Panc1 (cell line): Measurements from ENCODE around the gene RAB6A. TPM values are rescaled to one million over a fixed set of nuclear protein-coding genes. Genes with fewer than 3 reads are reported as not detected.

Experiments
- ATAC-seq: fragments of 200-7000 bp; cut with Tn5 transposase; 2 replicates; pipeline ENCODE4 v1.9.1; 2020; ENCODE audit warnings: mild to moderate bottlenecking, moderate library complexity
- BruUV-seq: library from RNA; stranded (reverse); fragments of 400-500 nt; replicated peaks from 2 replicates; lab custom pipeline; 2021; lab: Mats Ljungman, UMichigan
- CTCF ChIA-PET: fragments of 300-600 bp; sonication (Branson Sonifier 250); formaldehyde crosslinking; loops from one replicate; lab custom pipeline; 2022; ENCODE audit warnings: antibody characterized with exemption; lab: Charles Lee
- POLR2A ChIA-PET: fragments of 300-600 bp; sonication (Branson Sonifier 250); formaldehyde crosslinking; loops from one replicate; lab custom pipeline; 2022; ENCODE audit warnings: antibody characterized with exemption; lab: Charles Lee
- DNase-seq: peaks from one replicate; pipeline ENCODE4 v3.0.0-alpha.2; 2010; ENCODE audit warnings: low read depth, low spot score
- H3K27ac ChIP-seq: 2 replicates; pipeline ENCODE4 v1.5.1; 2011; ENCODE audit warnings: mild to moderate bottlenecking, low read length, inconsistent platforms
- H3K27me3 ChIP-seq: fragments of 200-500 bp; sonication (Bioruptor generic); 2 replicates; pipeline ENCODE4 v1.6.0; 2014; ENCODE audit warnings: low read length, inconsistent platforms; ENCODE audit not compliant: control insufficient read depth, insufficient read depth
- H3K36me3 ChIP-seq: fragments of 200-500 bp; sonication (Bioruptor generic); 2 replicates; pipeline ENCODE4 v1.5.1; 2014; ENCODE audit warnings: inconsistent platforms, mild to moderate bottlenecking, low read length, moderate library complexity; ENCODE audit not compliant: control insufficient read depth, insufficient read depth
- H3K4me1 ChIP-seq: 2 replicates; pipeline ENCODE4 v1.5.1; 2011; ENCODE audit warnings: inconsistent platforms, mild to moderate bottlenecking, low read length, moderate library complexity; ENCODE audit not compliant: control insufficient read depth, insufficient read depth
- H3K4me3 ChIP-seq, 2 experiments: 2 replicates each; pipeline ENCODE4 v1.5.1; 2011 to 2012; ENCODE audit warnings: low read depth in 2 of 2, low read length in 2 of 2, mild to moderate bottlenecking in 2 of 2, inconsistent platforms in 1 of 2, moderate library complexity in 1 of 2
- H3K9me3 ChIP-seq: fragments of 200-500 bp; sonication (Bioruptor generic); 2 replicates; pipeline ENCODE4 v1.5.1; 2014; ENCODE audit warnings: low read depth, mild to moderate bottlenecking, inconsistent platforms, low read length, moderate library complexity; ENCODE audit not compliant: control insufficient read depth, insufficient read depth
- CTCF ChIP-seq: fragments of 450-650 bp; IDR thresholded peaks from 2 replicates; pipeline ENCODE4 v1.5.1; 2017; ENCODE audit warnings: mild to moderate bottlenecking
- POLR2AphosphoS5 ChIP-seq: IDR thresholded peaks from 2 replicates; pipeline ENCODE4 v1.6.1; 2012; ENCODE audit warnings: mild to moderate bottlenecking, low read depth, low read length, moderate library complexity
- REST ChIP-seq, 2 experiments: IDR thresholded peaks; 2 replicates each; pipeline ENCODE4 v1.6.1; 2011 to 2012; ENCODE audit warnings: low read depth in 2 of 2, control low read depth in 1 of 2, low read length in 1 of 2, mild to moderate bottlenecking in 1 of 2, moderate library complexity in 1 of 2; ENCODE audit not compliant: insufficient read depth in 1 of 2
- SIN3A ChIP-seq: IDR thresholded peaks from 2 replicates; pipeline ENCODE4 v1.6.1; 2012; ENCODE audit warnings: low read depth, mild to moderate bottlenecking, low read length, moderate library complexity, borderline replicate concordance; ENCODE audit not compliant: insufficient read depth
- TCF7L2 ChIP-seq: IDR thresholded peaks from 2 replicates; pipeline ENCODE4 v1.6.1; 2011; ENCODE audit warnings: mild to moderate bottlenecking, low read depth, low read length, inconsistent platforms
- in situ Hi-C: cut with HindIII; loops from 2 replicates; pipeline ENCODE4 v1.10.0; 2016; ENCODE audit warnings: low sequenced_read_pairs, low pct_unique_long_range_greater_than_20kb
- intact Hi-C: fragments of 100-400 bp; cut with micrococcal nuclease; formaldehyde crosslinking; loops from one replicate; pipeline ENCODE4 v1.10.0; 2022; ENCODE audit not compliant: unreplicated experiment
- total RNA-seq: library from RNA; stranded (reverse); gene quantifications from one replicate; pipeline ENCODE4 v1.2.1, GENCODE V29; 2021; ENCODE audit not compliant: unreplicated experiment

RAB6A gene
- total RNA-seq, 1 experiment from 2014 or later = 149 TPM

DNA sequence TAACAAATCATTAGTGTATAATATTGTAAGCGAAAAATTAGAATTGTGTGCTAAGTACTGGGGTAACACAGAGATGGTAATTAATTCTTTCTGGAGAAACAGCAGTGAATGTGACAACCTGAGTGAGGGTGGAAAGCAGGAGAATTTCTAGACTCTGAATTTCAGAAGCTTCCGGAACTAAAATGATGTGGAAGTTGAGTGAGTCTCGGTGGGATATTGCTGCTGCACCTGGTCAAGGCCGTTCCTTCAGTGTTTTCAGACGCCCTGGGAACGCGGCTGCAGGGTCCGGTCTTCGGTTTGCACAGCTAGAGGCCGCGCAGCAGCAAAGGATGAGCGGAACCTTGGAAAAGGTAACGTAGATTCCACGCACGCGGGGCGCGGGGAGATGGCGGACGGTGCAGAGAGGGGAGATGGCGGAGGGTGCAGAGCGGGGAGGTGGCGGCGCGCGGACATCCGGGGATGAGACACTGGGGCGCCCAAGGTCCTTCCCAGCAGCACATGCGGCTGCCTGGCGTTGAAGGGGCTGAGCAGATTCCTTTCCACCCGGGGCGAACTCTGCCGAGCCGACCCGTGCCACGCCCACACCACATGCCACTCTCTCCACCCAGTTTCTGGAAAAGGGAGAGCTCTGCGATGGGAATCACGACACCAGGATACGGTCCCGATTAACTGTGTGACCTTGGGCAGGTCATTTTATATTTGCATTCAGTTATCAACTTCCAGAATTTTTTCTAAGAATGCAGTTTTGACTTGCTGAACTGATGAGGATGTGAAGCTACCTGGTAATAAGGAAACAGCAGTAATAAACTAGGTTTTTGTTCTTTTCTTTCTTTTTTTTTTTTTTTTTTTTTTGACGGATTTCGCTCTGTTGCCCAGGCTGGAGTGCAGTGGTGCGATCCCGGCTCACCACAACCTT is 27.0 kb upstream of the RAB6A start, which contains the start of gene MRPL48:
Gene MRPL48 (plus strand): TSS at position 232 of the 916 bp plus-strand sequence. CDS start 98 bp downstream, at position 330.
- ChIA-PET CTCF (interaction anchor here (0.6 to 1.0 kb wide), 4 partner anchors 12 to 144 kb away, joined by 3 to 19 read pairs (median 6); no protein-coding TSS in a partner anchor), POLR2A (interaction anchor here (0.5 to 1.5 kb wide), 6 partner anchors 9 to 111 kb away, joined by 3 to 6 read pairs (median 4); no protein-coding TSS in a partner anchor)
- H3K4me1 ChIP-seq = peaks cover 12% of the 10 kb centered on the region
- peak within 1 kb of the TSS; percentile 99 for H3K27ac ChIP-seq
- peak; percentile 99 for ATAC-seq
- in situ Hi-C loops = no loop called here
- TF ChIP-seq POLR2AphosphoS5 (peak; percentile 99), REST (IDR thresholded peaks at IDR 0.05; ENCODE audit: insufficient read depth in 1 of 2, low read depth in 2 of 2, low read length in 1 of 2) (peak in 1 of 2 experiments; percentile 56; a peak in 1 of 4 replicates), SIN3A (peak; percentile 93; the same call in 1 of the 2 replicates), TCF7L2 (no peak), CTCF (no peak)
- no peaks in the 10 kb centered on the region for H3K27me3 ChIP-seq
- DNase-seq = peak; percentile 88
- intact Hi-C loops = no loop called here
- TSS peak; percentile 96 for BruUV-seq
- H3K4me3 ChIP-seq = peak within 1 kb of the TSS; percentile 65 to 69
- H3K36me3 ChIP-seq = no peaks in the 10 kb centered on the region
- H3K9me3 ChIP-seq = no peaks in the 10 kb centered on the region

DNA sequence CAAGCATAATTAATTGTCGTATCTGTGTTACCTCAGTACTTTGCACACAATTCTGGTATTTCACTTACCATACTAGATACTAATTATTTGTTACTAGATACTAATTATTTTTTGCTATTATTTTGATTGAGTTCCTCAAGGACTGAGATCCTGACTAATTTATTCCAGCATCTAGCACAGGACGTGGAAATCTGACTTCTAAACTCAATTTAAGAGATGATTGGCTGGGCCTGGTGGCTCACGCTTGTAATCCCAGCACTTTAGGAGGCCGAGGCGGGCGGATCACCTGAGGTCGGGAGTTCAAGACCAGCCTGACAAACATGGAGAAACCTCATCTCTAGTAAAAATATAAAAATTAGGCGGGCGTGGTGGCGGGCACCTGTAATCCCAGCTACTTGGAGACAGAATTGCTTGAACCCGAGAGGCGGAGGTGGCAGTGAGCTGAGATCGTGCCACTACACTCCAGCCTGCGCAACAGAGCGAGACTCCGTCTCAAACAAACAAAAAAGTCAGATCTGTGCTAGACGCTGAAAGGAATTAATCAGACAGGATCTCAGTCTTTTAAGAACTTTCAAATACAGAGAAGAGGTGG is 26.3 kb upstream of the RAB6A start:
- no peaks in the 10 kb centered on the region for H3K9me3 ChIP-seq
- intact Hi-C loops (no loop called here), in situ Hi-C loops (no loop called here)
- POLR2A ChIA-PET = interaction anchor here (0.7 to 1.5 kb wide), 2 partner anchors 8 to 45 kb away, joined by 3 to 5 read pairs; no protein-coding TSS in a partner anchor
- TF ChIP-seq SIN3A = no peak
- no peak for TF ChIP-seq CTCF
- TF ChIP-seq REST (IDR thresholded peaks at IDR 0.05; ENCODE audit: insufficient read depth in 1 of 2, low read depth in 2 of 2, low read length in 1 of 2) = no peak
- no peak for TF ChIP-seq POLR2AphosphoS5
- TF ChIP-seq TCF7L2 = no peak
- no peaks in the 10 kb centered on the region for H3K27me3 ChIP-seq
- BruUV-seq = no TSS peak
- peak overlapping the region; percentile 99 for H3K27ac ChIP-seq
- CTCF ChIA-PET = interaction anchor here (1.0 kb wide), 1 partner anchor 144 kb away, joined by 3 read pairs; no protein-coding TSS in a partner anchor
- ATAC-seq = peak; percentile 5; the same call in 1 of the 2 replicates
- peak overlapping the region; percentile 65 to 69 for H3K4me3 ChIP-seq
- peaks cover 12% of the 10 kb centered on the region for H3K4me1 ChIP-seq
- no peak for DNase-seq
- no peaks in the 10 kb centered on the region for H3K36me3 ChIP-seq
